Body of pancreas (tissue), 4 donors: ENCODE measurements around the gene FOXJ3. TPM values are rescaled to one million over a fixed set of nuclear protein-coding genes. Genes with fewer than 3 reads are reported as not detected.

Source experiments
- ATAC-seq: fragments of 150-250 bp; one replicate; pipeline ENCODE4 v1.9.1; 2016
- DNase-seq, 4 donors: peaks; one replicate each; pipeline ENCODE4 v3.0.0-alpha.2; 2019
- H3K27ac ChIP-seq, 4 donors: fragments of 200-600 bp; sonication (generic); 1 replicate in 3 of 4; 2 replicates in 1 of 4; pipeline versions ENCODE4 v1.5.1 to v1.6.1; 2016 to 2019; ENCODE audit warnings: mild to moderate bottlenecking in 1 of 4, mixed read lengths in 1 of 4, moderate library complexity in 1 of 4
- H3K27me3 ChIP-seq, 2 donors: fragments of 200-600 bp; sonication (generic); one replicate each; pipeline ENCODE4 v1.6.0; 2016; ENCODE audit warnings: mild to moderate bottlenecking in 1 of 2
- H3K36me3 ChIP-seq, 2 donors: fragments of 200-600 bp; sonication (generic); replicated peaks in 1 of 2; 2 replicates each; pipeline ENCODE4 v1.5.1; 2016; ENCODE audit warnings: low read depth in 2 of 2; ENCODE audit not compliant: insufficient read depth in 1 of 2
- H3K4me1 ChIP-seq: fragments of 200-600 bp; sonication (generic); one replicate; pipeline ENCODE4 v1.6.0; 2016
- H3K4me3 ChIP-seq, 2 donors: fragments of 200-600 bp; sonication (generic); 1 replicate in 1 of 2; 2 replicates in 1 of 2; pipeline ENCODE4 v1.5.1; 2016 to 2019
- H3K9me3 ChIP-seq, 3 donors: fragments of 200-600 bp; sonication (generic); 1 replicate in 2 of 3; 2 replicates in 1 of 3; pipeline ENCODE4 v1.5.1; 2016
- POLR2A ChIP-seq, 3 donors: fragments of 450-650 bp; IDR thresholded peaks; one replicate each; pipeline ENCODE4 v1.6.1; 2016; ENCODE audit warnings: antibody characterized with exemption in 3 of 3, mild to moderate bottlenecking in 2 of 3
- WGBS, 2 donors: methylation state at CpG; one replicate each; pipeline ENCODE4 v1.1.5; 2017; 5-methylcytosine and 5-hydroxymethylcytosine counted together
- intact Hi-C: fragments of 100-400 bp; cut with DNase I; formaldehyde crosslinking; loops from one replicate; pipeline ENCODE4 v1.15.1; 2023
- total RNA-seq, 2 donors: library from RNA; depleted of rRNA; stranded (reverse); fragments of >200 nt; gene quantifications; one replicate each; pipeline ENCODE4 v1.1.0, GENCODE V29; 2016
- TF ChIP-seq, protein P1 (sequence below), 7 experiments: fragments of 450-650 bp in 4 of 7; fragments of 200-600 bp in 3 of 7; sonication (generic) in 3 of 7; IDR thresholded peaks; one replicate each; pipeline ENCODE4 v1.5.1; 2016 to 2019; ENCODE audit warnings: antibody characterized with exemption in 7 of 7

Gene FOXJ3
- total RNA-seq, 2 donors from 2014 or later, result 25.2 to 50.4 TPM

DNA sequence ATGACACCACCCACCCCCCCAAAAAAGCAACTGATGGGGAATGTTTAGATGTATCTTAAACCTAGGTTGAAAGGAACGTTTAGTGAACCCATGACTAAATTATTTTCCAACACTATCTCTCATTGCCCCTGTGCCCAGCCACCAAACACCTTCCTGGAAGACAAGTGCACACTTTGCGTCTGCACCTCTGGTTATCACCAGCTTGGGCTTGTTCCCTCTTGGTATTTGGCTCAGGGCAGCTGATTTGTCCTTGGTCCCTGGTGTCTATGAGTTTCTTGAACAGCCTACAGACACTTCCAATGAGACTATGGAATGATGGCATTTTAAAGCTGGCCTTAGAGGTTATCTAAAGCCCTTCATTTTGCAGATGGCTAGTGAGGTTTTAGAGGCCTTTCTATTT is 30.1 kb upstream of the FOXJ3 start:
- DNase-seq, result no peak
- no peaks in the 10 kb centered on the region for H3K9me3 ChIP-seq
- H3K36me3 ChIP-seq, result no peaks in the 10 kb centered on the region
- peaks cover 13% of the 10 kb centered on the region for H3K4me1 ChIP-seq
- intact Hi-C loops, result no loop called here
- ATAC-seq, result no peak
- no peaks in the 10 kb centered on the region for H3K27me3 ChIP-seq
- 41 to 59% methylated on average over 2 of the region's 2 CpGs for WGBS, 2 donors
- no peak overlapping the region for H3K4me3 ChIP-seq
- no peak overlapping the region for H3K27ac ChIP-seq
- TF ChIP-seq, protein P1, sequence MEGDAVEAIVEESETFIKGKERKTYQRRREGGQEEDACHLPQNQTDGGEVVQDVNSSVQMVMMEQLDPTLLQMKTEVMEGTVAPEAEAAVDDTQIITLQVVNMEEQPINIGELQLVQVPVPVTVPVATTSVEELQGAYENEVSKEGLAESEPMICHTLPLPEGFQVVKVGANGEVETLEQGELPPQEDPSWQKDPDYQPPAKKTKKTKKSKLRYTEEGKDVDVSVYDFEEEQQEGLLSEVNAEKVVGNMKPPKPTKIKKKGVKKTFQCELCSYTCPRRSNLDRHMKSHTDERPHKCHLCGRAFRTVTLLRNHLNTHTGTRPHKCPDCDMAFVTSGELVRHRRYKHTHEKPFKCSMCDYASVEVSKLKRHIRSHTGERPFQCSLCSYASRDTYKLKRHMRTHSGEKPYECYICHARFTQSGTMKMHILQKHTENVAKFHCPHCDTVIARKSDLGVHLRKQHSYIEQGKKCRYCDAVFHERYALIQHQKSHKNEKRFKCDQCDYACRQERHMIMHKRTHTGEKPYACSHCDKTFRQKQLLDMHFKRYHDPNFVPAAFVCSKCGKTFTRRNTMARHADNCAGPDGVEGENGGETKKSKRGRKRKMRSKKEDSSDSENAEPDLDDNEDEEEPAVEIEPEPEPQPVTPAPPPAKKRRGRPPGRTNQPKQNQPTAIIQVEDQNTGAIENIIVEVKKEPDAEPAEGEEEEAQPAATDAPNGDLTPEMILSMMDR (IDR thresholded peaks at IDR 0.05), result no peak
- TF ChIP-seq POLR2A (IDR thresholded peaks at IDR 0.05), result no peak

GRCh38 chr1:42364542-42364941 is 29.5 kb upstream of the FOXJ3 start:
- 88 to 90% methylated on average over 2 of the region's 2 CpGs for WGBS, 2 donors
- no peak for TF ChIP-seq POLR2A (IDR thresholded peaks at IDR 0.05)
- TF ChIP-seq, protein P1 (IDR thresholded peaks at IDR 0.05), result no peak
- ATAC-seq, result no peak
- Histone ChIP-seq H3K9me3 (no peaks in the 10 kb centered on the region), H3K4me1 (peaks cover 13% of the 10 kb centered on the region), H3K36me3 (no peaks in the 10 kb centered on the region), H3K4me3 (no peak overlapping the region), H3K27ac (no peak overlapping the region), H3K27me3 (no peaks in the 10 kb centered on the region)
- DNase-seq, result no peak
- intact Hi-C loops, result no loop called here

- intact Hi-C loops, result no loop called here
Measured at GRCh38 chr1:42364089-42364488, 29.1 kb upstream of the FOXJ3 start.

DNA sequence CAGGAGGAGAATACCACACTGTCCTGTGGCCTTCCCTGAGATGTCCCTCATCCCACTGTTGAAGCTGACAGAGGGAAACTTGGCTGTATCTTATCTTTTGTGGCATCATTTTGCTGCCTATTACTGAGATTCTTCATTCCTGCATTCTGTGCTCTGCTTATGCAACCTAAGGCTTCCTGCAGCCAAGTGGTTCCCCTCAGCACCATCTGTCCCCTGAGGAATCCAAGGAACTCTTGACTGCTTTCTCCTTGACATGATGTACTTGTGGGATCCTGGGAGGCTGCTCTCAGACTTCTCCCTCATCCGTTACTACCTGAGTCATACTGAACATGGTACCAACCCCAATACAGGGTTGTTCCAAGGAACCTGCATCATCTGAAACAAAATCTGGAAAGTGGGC is 24.4 kb upstream of the FOXJ3 start:
- ATAC-seq, result no peak
- Histone ChIP-seq H3K4me1 (no peaks in the 10 kb centered on the region), H3K27ac (no peak overlapping the region), H3K9me3 (no peaks in the 10 kb centered on the region), H3K27me3 (no peaks in the 10 kb centered on the region), H3K36me3 (no peaks in the 10 kb centered on the region), H3K4me3 (no peak overlapping the region)
- TF ChIP-seq, protein P1 (IDR thresholded peaks at IDR 0.05), result no peak
- WGBS, 2 donors, result 33 to 77% methylated on average over 1 of the region's 1 CpG
- no peak for DNase-seq
- intact Hi-C loops, result no loop called here

More at GRCh38 chr1:42364089-42364488, 29.1 kb upstream of the FOXJ3 start:
- no peak overlapping the region for H3K4me3 ChIP-seq
- H3K36me3 ChIP-seq, result no peaks in the 10 kb centered on the region
- no peaks in the 10 kb centered on the region for H3K9me3 ChIP-seq
- no peak overlapping the region for H3K27ac ChIP-seq
- no peak for DNase-seq
- 85 to 87% methylated on average over 6 of the region's 6 CpGs for WGBS, 2 donors
- H3K27me3 ChIP-seq, result no peaks in the 10 kb centered on the region
- TF ChIP-seq POLR2A (IDR thresholded peaks at IDR 0.05), result no peak
- TF ChIP-seq, protein P1 (IDR thresholded peaks at IDR 0.05), result no peak
- H3K4me1 ChIP-seq, result peaks cover 13% of the 10 kb centered on the region
- ATAC-seq, result no peak

DNA sequence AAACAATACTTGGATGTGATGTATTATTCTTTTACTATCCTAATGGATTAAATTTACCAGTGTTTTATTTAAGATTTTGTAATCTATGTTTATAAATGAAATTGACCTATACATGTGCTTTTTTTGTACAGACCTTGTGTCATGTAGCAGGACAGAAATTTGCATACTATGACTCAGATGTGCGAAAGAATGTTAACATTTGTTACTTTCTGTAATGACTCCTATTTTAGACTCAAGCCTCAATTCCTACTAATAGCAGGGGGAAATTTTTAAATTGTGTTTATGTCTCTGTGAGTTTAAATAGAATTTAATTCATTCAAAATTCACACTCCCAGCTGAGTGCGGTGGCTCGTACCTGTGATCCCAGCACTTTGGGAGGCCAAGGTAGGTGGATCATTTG is 23.8 kb upstream of the FOXJ3 start:
- Histone ChIP-seq H3K27me3 (no peaks in the 10 kb centered on the region), H3K27ac (no peak overlapping the region), H3K36me3 (no peaks in the 10 kb centered on the region), H3K4me3 (no peak overlapping the region), H3K9me3 (no peaks in the 10 kb centered on the region), H3K4me1 (no peaks in the 10 kb centered on the region)
- ATAC-seq, result no peak
- 89 to 90% methylated on average over 3 of the region's 3 CpGs for WGBS, 2 donors
- intact Hi-C loops, result no loop called here
- TF ChIP-seq POLR2A (IDR thresholded peaks at IDR 0.05), result no peak
- TF ChIP-seq, protein P1 (IDR thresholded peaks at IDR 0.05), result no peak
- no peak for DNase-seq
